ENCODE data around the gene LTBP1.

The LTBP1 gene

DNA sequence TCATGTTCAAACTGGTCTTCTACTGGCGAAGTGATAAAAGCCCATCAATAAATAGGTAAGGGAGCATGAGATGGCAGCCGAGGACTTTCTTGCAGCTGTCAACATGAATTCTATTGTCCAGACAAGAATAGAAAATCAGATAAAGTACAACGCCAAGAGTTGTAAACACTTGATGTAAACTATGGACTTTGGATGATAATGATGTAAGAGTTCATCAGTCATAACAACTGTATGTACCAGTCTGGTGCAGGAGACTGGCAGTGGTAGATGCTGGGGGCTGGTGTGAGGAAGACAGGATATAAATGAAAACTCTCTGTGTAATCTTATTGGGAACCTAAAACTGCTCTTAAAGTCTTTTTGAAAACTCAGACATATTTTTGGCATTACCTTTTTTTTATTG lies 373.8 kb downstream of the LTBP1 start:
- no peak for DNase-seq

DNA sequence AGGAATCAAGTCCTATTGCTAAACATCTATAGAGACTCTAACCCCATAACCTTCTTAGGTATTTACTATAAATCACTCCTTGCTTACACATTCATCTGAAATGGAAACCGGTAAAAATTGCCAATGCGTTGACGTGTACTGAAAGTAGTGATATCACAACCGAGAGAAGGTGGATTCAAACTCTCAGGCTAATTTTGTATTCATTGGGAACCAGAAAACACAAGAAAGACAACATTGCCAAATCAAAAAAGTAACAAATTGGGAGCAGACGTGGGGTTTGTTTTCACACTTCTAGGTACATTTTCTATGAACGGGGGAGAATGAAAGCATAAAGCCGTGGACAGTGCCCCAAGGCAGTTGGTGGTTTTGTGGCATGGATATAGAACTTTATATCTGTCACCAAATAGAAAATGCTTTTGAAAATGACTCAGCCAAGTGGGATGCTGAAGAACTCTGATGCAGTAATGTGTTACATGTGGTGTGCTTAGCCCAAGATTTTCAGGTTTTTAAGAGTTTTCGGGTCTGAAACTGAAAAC lies 374.6 kb downstream of the LTBP1 start:
- no peak for DNase-seq

DNA sequence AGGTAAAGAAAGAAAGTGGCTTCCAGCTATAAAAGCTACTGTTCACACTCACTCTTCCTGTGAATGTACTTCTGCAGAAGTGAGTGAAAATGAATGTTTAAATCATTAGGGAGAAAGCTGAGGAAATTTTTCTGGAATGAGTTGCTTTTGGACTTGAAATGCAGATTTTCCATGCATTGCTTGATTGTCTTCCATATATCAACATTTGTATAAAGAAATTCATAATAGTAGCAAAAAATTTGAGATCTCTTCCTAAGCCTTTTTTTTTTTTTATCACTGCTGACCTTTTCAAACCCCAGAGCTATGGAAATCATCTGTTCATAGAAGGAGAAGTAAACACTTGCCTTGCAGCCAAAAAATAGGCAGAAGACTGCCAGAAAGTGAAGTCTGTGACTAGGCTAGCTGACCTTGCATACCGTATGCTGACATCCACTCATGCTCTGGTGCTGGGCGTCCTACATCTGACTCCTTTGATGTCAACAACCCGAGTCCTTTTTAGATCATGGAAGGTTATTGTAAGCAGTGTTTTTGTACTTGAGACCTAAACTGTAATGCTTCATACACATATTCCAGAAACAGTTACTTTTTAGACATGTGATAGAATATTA lies 375.2 kb downstream of the LTBP1 start:
- no peak for DNase-seq

DNA sequence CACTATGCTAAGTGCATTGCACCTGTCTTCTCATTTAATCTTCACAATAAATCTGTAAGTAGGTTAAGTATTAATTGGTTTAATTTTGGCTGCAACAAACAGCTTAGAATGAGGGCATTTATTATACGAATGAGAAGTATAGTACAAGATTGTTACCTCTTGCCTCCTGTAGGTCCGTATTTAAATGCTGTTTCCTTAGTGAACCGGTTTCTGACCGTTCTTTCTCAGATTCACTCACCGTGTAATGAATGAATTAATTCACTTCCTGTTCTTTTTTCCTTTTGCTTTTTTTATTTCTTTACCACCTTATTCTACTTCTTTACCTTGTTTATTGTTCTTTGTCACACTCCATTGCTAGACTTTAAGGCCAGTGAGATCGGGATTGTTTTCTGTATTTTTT lies 375.9 kb downstream of the LTBP1 start:
- DNase-seq: no peak

DNA sequence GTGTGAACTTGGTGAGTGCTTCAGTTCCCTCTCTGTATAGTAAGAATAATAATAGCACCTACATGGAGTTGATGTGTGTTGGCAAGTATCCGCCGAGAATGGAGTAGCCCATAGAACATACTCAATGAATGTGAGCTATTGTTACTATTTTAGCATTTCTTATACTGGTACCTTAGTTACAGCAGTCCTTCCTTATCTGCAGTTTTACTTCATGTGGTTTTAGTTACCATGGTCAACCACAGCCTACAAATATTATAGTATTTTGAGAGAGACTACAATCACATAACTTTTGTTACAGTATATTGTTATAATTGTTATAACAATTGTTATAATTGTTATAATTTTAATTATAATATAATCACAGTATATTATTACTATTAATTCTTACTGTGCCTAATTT lies 377.2 kb downstream of the LTBP1 start:
- no peak for DNase-seq

DNA sequence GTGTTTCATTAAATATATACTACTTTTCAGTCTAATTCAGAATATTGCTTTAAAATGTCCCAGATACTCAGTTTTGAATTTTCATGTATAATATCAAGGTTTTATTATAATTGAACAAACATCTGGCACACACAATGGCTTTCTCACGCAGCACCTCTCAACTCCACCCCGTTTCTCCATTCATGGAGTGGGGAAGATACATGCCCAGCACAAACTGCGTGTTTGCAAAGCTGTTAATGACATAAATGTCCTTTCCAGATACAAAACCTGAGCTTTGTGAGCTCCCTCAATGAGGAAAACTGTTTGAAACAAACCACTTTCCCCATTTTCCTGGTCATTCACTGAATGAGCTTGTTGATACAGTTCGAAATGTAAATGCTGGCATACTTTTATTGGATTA lies 379.3 kb downstream of the LTBP1 start:
- DNase-seq: no peak

DNA sequence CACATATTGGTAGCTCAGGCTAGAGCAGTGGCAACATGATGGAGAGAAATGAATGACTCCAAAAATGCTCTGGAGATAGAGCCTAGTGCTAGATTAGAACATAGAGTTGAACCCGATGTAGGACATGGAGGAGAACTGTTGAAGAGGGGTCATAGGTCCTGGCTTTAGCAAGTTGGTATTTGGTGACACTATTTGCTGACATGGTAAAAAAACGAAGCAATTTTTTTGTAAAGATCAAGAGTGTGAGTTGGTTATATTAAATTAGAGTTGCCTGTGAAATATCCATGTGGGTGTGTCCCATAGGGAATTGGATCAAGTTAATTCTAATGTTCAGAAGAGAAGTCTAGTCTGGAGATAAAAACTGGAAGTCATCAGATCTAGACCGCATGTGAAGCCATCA lies 386.7 kb downstream of the LTBP1 start:
- DNase-seq: no peak

DNA sequence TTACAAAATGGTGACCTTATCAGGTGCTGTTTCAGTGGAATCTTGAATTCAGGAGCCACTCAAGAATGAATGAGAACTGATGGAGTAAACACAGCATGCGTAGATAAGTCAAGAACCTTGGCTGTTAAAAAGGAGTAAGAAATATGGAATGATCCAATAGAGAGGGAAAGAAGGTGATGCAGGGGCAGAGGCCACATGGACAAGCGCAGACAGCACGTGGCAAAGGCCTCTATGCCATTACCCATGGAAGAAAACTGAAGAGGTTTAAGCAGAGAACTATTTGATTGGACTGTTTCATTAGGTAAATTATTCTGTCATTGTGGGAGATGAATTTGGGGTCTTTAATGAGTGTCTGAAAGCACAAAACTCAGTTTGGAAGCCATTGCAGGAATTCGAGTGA lies 387.3 kb downstream of the LTBP1 start:
- no peak for DNase-seq

DNA sequence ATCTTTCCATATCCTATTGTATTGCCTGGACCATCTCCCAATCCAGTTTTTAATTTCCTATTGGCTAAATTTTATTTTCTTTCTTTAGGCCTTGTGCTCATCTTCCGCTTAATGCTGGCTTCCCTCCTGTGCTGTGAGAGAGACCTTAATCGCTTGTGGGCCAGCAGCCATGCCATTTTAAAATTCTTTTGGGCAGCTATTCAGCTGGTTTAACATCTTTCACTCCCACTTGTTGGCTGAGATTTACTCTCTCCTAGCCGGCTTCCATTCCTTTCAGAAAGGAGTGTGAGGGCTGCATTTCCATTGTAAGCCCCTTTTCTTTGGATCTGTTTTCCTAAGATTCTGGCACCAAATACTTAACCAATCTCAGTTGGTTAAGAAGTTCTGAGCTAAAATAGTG lies 388.8 kb downstream of the LTBP1 start:
- DNase-seq: no peak

DNA sequence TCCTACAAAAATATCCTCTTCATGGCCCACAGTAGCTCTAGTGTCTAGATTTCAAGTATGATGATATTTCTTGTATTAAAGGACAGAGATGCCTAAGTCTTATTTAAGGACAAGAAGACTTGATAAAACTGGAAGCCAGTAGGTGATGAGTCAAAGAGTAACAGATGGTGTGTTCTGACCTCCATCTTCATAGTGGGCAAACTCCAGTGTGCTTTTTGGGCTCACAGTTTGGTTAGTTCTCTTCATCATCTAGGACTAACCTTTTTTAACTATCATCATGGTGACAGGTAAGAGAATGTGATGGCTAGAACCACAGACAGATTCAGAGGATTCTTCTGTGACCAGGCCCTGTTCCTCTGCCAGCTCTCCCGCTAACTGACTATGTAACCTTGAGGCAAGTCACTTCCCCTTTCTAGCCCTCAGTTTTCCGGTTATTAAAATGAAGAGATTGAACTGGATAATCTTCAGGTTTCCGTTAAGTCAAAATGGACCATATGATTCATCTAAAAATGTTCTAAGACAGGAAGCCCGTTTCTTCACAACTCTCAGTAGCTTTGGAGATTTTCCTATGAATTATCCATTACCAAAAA lies 389.4 kb downstream of the LTBP1 start:
- DNase-seq: no peak

DNA sequence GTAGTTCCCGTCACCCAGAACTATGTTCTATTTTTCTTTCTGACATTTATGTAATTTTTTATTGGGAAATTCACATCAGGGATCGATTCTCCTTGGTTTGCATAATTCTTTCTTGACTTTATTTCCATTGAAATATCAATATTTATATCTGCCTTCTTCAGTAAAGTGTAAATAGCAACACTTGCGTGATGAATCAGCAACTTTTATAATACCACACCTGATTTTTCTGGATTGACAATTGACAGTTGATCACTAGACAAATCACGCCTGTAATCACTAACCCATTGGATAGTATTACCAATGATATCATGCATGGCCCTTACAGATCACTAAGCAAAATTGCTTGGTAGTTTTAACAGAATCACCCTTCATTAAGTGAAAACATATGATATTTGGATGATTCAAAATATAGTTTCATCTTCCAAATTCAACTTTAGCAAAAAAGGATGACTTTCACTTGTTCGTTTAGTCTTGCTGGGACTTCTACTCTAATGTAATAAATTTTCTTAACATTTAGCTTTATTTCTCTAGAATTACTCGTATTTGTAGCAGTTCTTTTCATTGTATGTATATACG lies 390.7 kb downstream of the LTBP1 start:
- no peak for DNase-seq

DNA sequence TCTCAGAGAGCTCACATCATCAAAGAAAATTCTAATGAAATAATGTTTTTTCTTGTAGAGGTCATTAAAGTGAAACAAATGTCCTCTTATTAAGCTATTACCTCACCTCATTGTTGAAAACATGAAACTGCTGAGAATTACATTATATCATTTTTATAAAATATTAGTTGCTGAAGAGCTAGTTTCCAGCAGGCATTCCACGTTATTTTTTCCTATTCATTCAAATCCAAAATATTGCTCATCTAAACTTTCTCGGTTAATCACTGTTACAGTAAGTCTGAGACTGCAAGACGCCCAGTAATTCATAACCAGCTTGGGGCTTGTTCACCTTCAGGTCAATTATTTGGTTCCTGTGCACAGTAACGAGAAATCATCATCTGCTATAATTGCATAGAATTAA lies 391.2 kb downstream of the LTBP1 start:
- no peak for DNase-seq

DNA sequence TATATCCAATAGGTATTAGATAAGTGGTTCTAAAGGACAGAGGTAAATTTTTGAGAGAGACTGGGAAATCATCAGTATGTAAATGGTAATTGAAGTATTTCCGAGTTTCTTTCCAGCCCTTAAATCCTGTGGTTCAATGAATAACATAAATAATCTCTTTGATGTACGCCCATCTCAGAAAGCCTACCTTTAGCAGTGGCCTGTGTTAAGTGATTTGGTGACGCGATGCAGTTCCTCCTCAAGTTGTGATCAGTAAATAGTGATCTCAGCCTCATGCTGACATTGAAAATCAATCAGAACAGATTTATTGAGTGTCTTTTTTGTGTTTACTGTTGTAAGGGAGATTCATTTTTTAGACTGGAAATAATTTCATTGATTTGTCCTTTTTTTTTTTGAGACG lies 392.5 kb downstream of the LTBP1 start:
- no peak for DNase-seq

DNA sequence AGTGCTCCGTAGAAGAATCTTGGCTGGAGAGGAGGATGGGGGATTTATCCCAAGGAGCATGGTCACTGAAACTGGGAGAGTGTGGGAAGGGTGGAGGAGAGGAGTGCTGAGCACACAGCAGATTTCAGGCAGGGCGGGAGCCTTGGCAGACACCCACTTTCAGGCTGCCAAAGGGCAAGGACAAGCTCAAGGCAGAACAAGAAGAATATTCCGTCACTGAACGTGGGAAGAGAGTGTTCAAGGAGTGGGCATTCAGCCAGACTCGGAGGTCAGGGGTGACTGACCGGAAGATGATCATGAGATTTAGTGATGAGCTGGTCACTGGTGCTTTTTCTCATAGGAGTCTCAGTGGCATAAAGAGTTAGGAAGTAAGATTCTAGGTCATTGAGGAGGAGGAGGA lies 393.5 kb downstream of the LTBP1 start:
- no peak for DNase-seq

DNA sequence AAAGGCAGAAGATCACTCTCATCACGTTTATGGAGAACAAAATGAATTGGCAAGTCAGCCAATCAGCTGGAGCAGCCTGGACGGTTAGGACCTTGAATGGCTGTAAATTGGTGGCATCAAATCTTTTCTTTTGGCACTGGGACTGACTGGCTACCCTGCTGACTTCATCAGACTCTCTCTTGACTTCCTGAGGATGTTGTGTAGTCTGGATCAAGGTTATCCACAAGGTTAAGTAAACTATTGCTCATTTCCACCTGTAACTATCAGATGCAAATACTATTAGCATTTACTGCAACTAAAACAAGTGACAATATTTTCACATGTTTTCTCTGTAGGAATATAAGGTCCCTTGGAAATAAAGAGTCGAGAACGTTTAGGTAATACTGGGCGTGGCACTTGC lies 395.4 kb downstream of the LTBP1 start:
- no peak for DNase-seq

DNA sequence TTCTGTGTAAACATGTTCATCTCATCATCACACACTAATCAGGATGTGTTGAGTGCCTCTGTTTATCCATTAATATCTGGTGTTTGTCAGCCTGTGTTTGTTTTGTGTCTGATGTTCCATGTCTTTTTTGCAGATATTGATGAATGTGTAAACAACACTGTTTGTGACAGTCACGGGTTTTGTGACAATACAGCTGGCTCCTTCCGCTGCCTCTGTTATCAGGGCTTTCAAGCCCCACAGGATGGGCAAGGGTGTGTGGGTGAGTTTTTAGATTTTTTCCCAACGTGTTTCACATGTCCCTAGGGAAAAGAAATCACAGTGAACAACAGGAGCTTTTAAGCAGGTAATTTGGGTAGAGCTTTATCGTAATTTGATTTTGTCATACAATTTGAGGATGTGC lies 396.0 kb downstream of the LTBP1 start:
- DNase-seq: no peak

DNA sequence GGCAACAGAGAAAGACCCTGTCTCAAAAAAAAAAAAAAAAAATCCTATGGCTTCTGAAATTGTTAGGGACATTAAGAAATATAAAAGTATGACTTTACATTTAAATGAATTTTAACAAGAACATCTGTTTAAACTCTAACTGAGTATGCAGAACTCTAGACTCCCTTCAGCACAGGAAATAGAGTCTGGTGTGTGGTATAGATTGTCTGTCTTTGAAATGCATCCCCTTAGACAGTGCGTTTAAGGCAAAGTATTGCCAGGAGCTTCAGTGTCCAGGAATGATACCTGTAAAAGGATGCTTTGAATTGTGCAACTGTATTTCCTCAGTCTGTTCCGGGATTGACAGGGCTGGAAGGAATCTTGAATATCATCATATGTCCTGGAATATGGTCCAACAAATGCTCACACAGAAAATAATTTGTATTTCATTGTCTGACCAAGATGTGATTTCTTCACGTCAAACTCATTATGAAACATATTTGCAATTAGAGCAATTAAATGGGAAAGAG lies 396.7 kb downstream of the LTBP1 start:
- no peak for DNase-seq

DNA sequence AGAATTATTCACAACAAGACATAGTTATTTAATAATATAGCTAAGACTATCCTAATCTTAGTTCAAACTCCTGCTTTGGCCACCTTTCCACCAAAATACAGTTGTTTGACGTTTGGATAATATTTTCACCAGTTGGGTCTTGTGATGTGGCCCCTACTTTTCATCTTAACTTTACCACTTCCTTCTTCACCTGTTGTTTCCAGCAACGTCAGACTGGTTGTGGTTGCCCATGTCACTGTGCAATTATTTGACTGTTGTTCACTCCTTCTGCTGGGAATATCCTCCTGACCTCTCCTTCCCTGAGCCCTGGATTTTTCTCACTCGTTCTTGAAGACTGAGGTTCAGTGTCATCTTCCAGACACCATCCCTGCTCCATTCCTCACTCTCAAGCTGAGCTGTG lies 397.5 kb downstream of the LTBP1 start:
- DNase-seq: no peak

DNA sequence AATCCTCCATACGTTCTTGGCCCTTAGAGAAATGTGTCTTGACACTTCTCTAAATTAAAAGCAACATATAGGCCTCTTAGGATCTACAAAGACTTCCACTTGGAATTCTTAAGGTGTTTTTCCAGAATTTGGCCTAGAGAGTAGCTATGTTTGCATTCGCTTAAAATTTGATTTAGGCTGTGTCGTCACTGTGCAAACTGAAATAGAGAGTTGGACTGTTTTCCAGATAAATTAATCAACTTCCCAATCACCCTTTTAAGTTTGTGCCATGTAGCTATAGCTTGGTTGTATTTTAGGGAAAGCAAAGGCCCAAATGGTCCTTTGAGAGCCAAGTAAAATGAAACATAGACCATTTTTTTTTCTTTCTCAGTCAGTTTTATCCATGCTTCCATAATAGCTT lies 401.1 kb downstream of the LTBP1 start:
- DNase-seq: no peak

DNA sequence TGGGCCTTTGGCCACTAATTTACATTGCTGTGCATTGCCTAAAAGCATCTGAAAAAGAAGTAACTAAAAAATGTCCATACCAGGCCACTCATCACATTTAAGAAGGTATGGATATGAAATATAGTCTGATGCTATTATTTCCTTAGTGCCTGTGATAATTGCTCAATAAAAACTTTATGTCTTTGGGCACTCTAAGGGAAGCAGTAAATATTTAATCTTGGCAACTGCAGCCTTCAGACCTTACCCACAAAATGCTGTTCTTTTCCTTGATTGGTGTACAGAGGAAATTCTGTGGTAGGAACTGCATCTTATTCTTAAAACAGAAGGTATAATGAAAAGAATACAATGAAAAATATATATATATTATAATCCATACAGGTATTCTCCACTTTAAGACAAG lies 403.9 kb downstream of the LTBP1 start:
- DNase-seq: no peak

DNA sequence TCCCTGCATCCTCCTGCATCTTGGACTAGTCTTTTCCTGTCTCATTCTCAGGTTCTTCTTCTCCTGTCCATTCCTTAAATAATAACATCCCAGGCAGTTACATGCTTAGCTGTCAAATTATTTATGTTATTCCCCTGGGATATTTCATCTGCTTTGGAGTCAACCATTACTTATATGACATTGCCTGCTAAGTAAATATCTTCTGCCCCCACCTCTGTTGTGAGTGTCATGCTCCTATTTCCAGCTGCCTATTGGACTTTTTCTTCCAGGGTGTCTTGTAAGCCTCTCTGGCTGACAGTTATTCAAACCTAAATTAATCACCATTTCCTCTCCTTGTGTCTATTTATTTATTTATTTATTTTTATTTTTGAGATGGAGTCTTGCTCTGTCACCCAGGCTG lies 405.0 kb downstream of the LTBP1 start:
- no peak for DNase-seq

DNA sequence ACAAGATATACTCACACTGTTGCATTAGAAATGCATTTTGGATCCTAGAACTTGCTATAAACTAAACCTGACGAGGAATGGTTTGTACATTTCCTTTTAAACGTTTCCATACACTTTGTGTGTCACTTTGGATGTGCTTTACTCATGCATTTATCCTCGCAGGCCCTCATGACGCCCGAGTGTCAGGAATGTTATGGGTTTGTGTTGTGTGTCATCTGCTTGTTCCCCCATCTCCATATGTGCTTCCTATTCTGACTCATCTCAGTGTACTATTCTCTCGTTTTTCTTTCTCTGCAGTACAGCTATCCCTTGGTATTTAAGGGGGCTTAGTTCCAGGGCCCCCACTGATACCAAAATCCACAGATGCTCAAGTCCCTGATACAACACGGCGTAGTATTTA lies 408.2 kb downstream of the LTBP1 start:
- DNase-seq: no peak

DNA sequence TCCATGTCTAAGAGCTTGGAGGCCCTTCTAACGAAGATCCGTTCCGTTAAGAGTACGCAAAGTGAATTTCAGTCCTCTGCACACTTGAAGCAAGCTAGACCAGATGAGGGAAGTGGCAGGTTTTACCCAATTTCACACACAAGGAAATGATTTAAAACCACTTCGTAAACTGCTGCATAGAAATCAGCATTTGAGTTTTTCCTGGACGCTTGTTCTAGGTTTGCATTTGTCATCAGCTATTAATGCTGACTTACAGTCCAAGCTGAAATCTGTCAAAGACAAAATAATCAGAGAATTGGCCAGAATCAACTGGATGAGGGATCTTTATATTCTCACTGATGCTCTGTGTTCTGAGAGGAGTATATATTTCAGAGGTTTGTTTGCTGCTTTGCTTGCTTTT lies 412.1 kb downstream of the LTBP1 start:
- DNase-seq: no peak

Measured in central memory CD4-positive, alpha-beta T cell (primary cell).